Right lobe of liver (tissue), 6 donors: Measurements from ENCODE around the gene ARHGAP22. TPM values are rescaled to one million over a fixed set of nuclear protein-coding genes. Genes with fewer than 3 reads are reported as not detected.

ENCODE experiments used
- ATAC-seq, 4 donors: fragments of 200-7000 bp; cut with Tn5 transposase; one replicate each; pipeline ENCODE4 v1.9.1; 2020; ENCODE audit warnings: mild to moderate bottlenecking in 4 of 4, moderate library complexity in 4 of 4
- DNase-seq, 3 donors: peaks; one replicate each; pipeline ENCODE4 v3.0.0-alpha.2; 2020
- H3K27ac ChIP-seq, 3 donors: fragments of 200-600 bp; one replicate each; pipeline ENCODE4 v1.8.0; 2022
- H3K27me3 ChIP-seq, 2 donors: fragments of 200-600 bp; one replicate each; pipeline ENCODE4 v1.8.0; 2022
- H3K36me3 ChIP-seq, 4 donors: fragments of 200-600 bp; sonication (generic) in 1 of 4; one replicate each; pipeline versions ENCODE4 v1.5.1 to v1.8.0; 2017 to 2022; ENCODE audit warnings: control low read depth in 1 of 4
- H3K4me1 ChIP-seq, 4 donors: fragments of 200-600 bp; sonication (generic) in 1 of 4; one replicate each; pipeline versions ENCODE4 v1.5.1 to v1.8.0; 2017 to 2022; ENCODE audit warnings: control low read depth in 1 of 4
- H3K4me3 ChIP-seq, 3 donors: fragments of 200-600 bp; one replicate each; pipeline ENCODE4 v1.8.0; 2022
- H3K9me3 ChIP-seq, 4 donors: fragments of 200-600 bp; sonication (generic) in 1 of 4; one replicate each; pipeline versions ENCODE4 v1.5.1 to v1.8.0; 2017 to 2022; ENCODE audit warnings: control low read depth in 1 of 4
- POLR2A ChIP-seq: fragments of 450-650 bp; IDR thresholded peaks from one replicate; pipeline ENCODE4 v1.6.1; 2017; ENCODE audit warnings: antibody characterized with exemption, mild to moderate bottlenecking
- WGBS: methylation state at CpG from one replicate; pipeline ENCODE4 v1.1.6; 2018; ENCODE audit warnings: low coverage, low lambda C conversion rate; ENCODE audit not compliant: insufficient coverage; ENCODE audit errors: missing lambda C conversion rate; 5-methylcytosine and 5-hydroxymethylcytosine counted together
- intact Hi-C, 2 donors: fragments of 100-400 bp; cut with DNase I; formaldehyde crosslinking; loops; one replicate each; pipeline versions ENCODE4 v1.11.2 to v1.14.1; 2022
- total RNA-seq, 6 experiments: library from RNA; depleted of rRNA in 2 of 6; stranded (reverse); fragments of >200 nt in 2 of 6; fragmentation: NEBNext Ultra II Directional in 3 of 6; extraction: Animal tissue kit (Norgen Biotek cat#: 25700) in 3 of 6; gene quantifications; one replicate each; pipeline versions ENCODE4 v1.1.0 to v1.2.4, GENCODE V29; 2016 to 2023
- TF ChIP-seq, protein P1 (sequence below), 4 donors: fragments of 200-600 bp in 3 of 4; fragments of 450-650 bp in 1 of 4; IDR thresholded peaks; one replicate each; pipeline versions ENCODE4 v1.5.1 to v1.8.0; 2016 to 2022; ENCODE audit warnings: antibody characterized with exemption in 4 of 4, mild to moderate bottlenecking in 2 of 4
- donor health status: DM: no; HTN: yes; CAD: no.
- donor health status: DM: no; HTN: no; CAD: no.
- donor health status: DM: no; HTN: no; CAD: no.
- donor health status: DM: no; HTN: yes; CAD: no.
- donor health status: DM: no; HTN: yes; CAD: no.

ARHGAP22 gene
- total RNA-seq, 6 experiments from 2014 or later: 0.22 to 3.6 (median 0.64) TPM

DNA sequence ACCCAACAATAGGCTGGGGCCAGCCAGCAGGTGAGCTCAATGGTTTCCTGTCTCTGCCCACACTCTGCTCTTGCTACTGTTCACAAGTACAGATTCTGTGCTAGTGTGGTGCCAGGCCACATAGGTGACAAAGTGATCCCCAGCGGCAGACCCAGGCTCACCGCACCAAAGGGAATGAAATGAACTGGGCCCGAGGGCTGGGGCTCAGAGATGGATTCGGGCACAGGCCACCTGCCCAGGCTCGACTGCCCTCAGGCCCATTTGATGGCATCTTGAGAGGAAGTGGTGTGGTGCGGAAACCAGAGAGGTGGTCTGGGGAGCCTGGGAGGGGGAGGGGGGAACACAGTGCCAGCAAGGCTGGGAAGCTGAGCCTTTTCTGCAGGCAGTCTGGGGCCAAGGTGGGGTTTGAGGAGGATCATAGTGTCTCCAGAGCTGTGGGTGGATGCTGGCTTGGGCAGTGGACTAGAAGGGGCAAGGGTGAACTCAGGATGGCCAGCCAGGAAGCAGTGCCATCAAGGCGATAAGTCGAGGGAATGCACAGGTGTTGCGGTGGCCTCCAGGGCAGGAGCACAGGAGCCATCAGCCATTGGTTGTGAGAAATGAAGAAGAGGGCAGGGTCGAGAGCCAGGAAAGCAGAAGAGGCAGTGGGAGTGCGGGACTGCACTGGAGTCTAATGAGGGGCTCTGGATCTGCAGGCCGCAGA is 85.2 kb downstream of the ARHGAP22 start:
- intact Hi-C loops: no loop called here
- H3K36me3 ChIP-seq: no peaks in the 10 kb centered on the region
- no peak overlapping the region for H3K4me3 ChIP-seq
- H3K27ac ChIP-seq: no peak overlapping the region
- peaks cover 0 to 16% of the 10 kb centered on the region in 2 donors for H3K27me3 ChIP-seq
- TF ChIP-seq POLR2A: no peak
- TF ChIP-seq, protein P1, sequence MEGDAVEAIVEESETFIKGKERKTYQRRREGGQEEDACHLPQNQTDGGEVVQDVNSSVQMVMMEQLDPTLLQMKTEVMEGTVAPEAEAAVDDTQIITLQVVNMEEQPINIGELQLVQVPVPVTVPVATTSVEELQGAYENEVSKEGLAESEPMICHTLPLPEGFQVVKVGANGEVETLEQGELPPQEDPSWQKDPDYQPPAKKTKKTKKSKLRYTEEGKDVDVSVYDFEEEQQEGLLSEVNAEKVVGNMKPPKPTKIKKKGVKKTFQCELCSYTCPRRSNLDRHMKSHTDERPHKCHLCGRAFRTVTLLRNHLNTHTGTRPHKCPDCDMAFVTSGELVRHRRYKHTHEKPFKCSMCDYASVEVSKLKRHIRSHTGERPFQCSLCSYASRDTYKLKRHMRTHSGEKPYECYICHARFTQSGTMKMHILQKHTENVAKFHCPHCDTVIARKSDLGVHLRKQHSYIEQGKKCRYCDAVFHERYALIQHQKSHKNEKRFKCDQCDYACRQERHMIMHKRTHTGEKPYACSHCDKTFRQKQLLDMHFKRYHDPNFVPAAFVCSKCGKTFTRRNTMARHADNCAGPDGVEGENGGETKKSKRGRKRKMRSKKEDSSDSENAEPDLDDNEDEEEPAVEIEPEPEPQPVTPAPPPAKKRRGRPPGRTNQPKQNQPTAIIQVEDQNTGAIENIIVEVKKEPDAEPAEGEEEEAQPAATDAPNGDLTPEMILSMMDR (IDR thresholded peaks at IDR 0.05): no peak
- WGBS: 73% methylated on average over 5 of the region's 12 CpGs
- peaks cover 0 to 6% (median 2%) of the 10 kb centered on the region in 4 donors for H3K9me3 ChIP-seq
- H3K4me1 ChIP-seq: peaks cover 0 to 10% (median 0%) of the 10 kb centered on the region in 4 donors
- ATAC-seq: no peak
- DNase-seq: no peak

DNA sequence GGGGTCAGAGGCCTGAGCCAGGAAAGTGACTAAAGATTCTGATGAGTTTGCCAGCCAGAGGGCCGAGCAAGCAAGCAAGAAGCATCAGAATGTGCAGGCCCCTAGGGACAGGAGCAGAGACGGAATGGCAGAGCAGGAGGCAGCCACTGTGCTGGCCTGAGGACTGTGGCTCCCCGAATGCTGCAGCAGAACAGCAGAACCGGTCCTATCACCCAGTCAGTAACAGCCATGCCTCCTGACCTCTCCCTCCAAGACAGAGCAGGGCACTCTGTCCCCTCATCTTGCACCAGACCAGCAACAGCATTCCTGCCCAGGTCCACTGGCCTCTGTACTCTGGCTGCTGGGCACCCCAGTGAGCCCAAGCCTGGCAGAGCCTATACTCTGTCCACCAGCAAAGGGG is 85.9 kb downstream of the ARHGAP22 start:
- WGBS: 77% methylated on average over 2 of the region's 4 CpGs
- no peak overlapping the region for H3K27ac ChIP-seq
- no peaks in the 10 kb centered on the region for H3K36me3 ChIP-seq
- peaks cover 0 to 10% (median 0%) of the 10 kb centered on the region in 4 donors for H3K4me1 ChIP-seq
- H3K27me3 ChIP-seq: peaks cover 0 to 16% of the 10 kb centered on the region in 2 donors
- peaks cover 0 to 6% (median 2%) of the 10 kb centered on the region in 4 donors for H3K9me3 ChIP-seq
- DNase-seq: no peak
- TF ChIP-seq POLR2A: no peak
- TF ChIP-seq, protein P1 (IDR thresholded peaks at IDR 0.05): no peak
- H3K4me3 ChIP-seq: no peak overlapping the region
- no peak for ATAC-seq
- intact Hi-C loops: no loop called here

DNA sequence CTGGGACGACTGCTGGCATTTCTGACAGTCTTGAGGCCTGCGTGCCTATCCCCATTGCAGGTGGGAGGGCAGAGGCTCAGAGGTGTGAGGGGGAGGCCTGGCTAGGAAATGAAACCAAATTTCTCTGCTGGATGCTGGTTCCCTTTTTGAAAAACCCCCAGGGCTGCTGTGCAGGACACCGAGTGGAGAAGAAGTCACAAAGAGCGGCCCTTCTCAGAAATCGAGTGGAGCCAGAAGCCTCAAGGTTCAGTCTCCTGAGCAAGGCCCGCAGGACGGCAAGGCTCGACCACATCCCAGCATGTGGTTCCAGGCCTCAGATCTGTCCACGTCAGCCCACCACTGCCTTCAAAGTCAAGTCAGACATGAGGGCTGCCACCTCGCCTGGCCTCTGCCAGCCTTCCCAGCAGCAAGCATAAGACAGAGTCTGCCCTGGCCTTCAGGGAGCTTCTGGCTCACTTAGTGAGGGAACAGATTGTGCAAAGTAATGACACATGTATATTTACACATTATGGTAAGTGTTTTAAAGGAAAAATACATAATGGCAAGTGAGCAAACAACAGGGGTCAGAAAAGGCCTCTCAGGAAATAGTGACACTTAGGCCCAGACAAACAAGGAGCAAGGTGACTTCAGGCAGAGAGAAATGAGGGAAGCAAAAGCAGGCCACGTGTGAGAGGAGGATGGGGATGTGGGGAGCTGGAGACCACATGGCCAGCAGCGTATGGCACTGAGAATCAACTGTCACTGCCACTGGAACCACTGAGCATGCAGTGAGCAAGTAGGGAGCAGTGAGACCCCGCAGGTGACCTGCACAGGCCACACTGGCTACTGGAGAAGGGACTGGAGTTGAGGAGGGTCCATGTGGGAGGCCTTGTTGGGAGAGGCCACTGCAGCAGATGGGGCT is 86.7 kb downstream of the ARHGAP22 start:
- ATAC-seq: peak in 3 of 4 donors; percentile 13 to 27 (median 25)
- DNase-seq: peak in 1 of 3 donors; percentile 30
- peaks cover 0 to 3% (median 0%) of the 10 kb centered on the region in 4 donors for H3K4me1 ChIP-seq
- TF ChIP-seq, protein P1 (IDR thresholded peaks at IDR 0.05): no peak
- TF ChIP-seq POLR2A: no peak
- H3K4me3 ChIP-seq: no peak overlapping the region
- WGBS: 65% methylated on average over 10 of the region's 13 CpGs
- intact Hi-C loops: no loop called here
- peaks cover 0 to 6% (median 2%) of the 10 kb centered on the region in 4 donors for H3K9me3 ChIP-seq
- H3K27ac ChIP-seq: no peak overlapping the region
- no peaks in the 10 kb centered on the region for H3K36me3 ChIP-seq
- peaks cover 0 to 12% of the 10 kb centered on the region in 2 donors for H3K27me3 ChIP-seq

DNA sequence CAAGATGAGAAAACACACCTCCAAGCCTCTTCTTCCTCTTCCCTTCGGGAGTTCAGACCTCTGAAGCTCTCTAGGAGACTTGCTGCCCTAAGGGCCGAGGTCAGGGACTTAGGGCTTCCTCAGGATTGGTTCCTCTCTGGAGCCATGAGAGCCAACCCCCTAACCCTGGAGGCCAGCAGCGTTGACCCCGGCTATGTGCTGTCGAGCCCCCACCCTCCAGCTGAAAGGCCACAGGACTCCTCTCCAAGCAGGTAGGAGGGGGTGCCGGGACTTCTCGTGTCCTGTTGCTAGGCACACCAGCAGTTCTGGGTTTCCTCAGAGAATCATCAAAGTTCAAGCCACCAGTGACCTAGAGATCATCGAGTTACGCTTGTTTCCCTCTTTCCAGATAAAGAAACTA is 87.4 kb downstream of the ARHGAP22 start:
- H3K27ac ChIP-seq: no peak overlapping the region
- no peak for TF ChIP-seq POLR2A
- TF ChIP-seq, protein P1 (IDR thresholded peaks at IDR 0.05): no peak
- H3K36me3 ChIP-seq: no peaks in the 10 kb centered on the region
- H3K9me3 ChIP-seq: peaks cover 0 to 6% (median 2%) of the 10 kb centered on the region in 4 donors
- H3K4me3 ChIP-seq: no peak overlapping the region
- peak in 1 of 3 donors; percentile 36 for DNase-seq
- H3K4me1 ChIP-seq: no peaks in the 10 kb centered on the region
- WGBS: 57% methylated on average over 4 of the region's 9 CpGs
- ATAC-seq: peak in 2 of 4 donors; percentile 25 to 34
- peaks cover 0 to 5% of the 10 kb centered on the region in 2 donors for H3K27me3 ChIP-seq
- intact Hi-C loops: no loop called here
